Muscle layer of colon (tissue), 2 donors: ENCODE measurements around the gene ADK.

Experiments
- H3K27ac ChIP-seq: one replicate; pipeline ENCODE4 v1.7.0; 2013; ENCODE audit warnings: low read depth, mild to moderate bottlenecking, low read length, moderate library complexity
- H3K27me3 ChIP-seq, 2 donors: one replicate each; pipeline ENCODE4 v1.7.0; 2013; ENCODE audit warnings: low read length in 2 of 2, mild to moderate bottlenecking in 2 of 2; ENCODE audit not compliant: insufficient read depth in 2 of 2, control insufficient read depth in 1 of 2
- H3K36me3 ChIP-seq: one replicate; pipeline ENCODE4 v1.7.0; 2013; ENCODE audit warnings: mild to moderate bottlenecking, low read length; ENCODE audit not compliant: insufficient read depth
- H3K4me1 ChIP-seq: one replicate; pipeline ENCODE4 v1.7.0; 2013; ENCODE audit warnings: mild to moderate bottlenecking, low read length; ENCODE audit not compliant: insufficient read depth
- H3K4me3 ChIP-seq, 2 donors: one replicate each; pipeline ENCODE4 v1.7.0; 2013; ENCODE audit warnings: low read length in 2 of 2, low read depth in 1 of 2, mild to moderate bottlenecking in 1 of 2, moderate library complexity in 1 of 2
- H3K9ac ChIP-seq: one replicate; pipeline ENCODE4 v1.7.0; 2013; ENCODE audit warnings: low read length
- H3K9me3 ChIP-seq: one replicate; pipeline ENCODE4 v1.7.0; 2013; ENCODE audit warnings: mild to moderate bottlenecking, low read length
- donor health status: abdominal sarcoma.
- donor health status: Adenocarcinoma of cecum.

Gene ADK

DNA sequence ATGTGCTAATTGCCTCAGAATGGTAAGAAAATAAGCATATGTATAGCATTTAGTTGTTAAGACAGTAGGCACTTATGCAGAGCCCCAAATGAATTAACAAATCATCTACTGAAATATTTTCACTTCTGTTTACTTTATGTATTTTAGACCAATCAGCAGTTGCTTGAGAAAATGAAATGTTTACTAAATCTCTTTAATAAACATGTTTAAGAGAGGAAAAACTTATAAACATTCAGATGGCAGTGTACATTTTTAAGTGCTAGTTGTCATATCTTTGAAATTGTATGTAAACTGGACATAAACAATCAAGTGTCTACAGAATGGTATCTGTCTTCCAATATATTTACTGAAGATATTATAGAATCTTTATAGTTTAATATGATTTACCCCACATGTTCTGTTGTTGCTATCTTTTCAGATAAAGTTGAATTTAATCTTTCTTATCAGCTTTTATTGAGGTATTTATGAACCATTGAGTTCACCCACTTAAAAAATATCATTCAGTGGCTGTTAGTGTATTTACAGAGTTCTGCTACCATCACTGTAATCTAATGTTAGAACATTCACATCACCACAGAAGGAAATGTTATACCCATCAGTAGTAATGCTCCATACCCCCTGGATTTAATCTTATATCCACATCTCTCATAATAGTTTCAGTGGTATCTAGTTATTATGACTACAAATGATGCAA, 264.3 kb downstream of the ADK start:
- Histone ChIP-seq H3K9ac (no peak overlapping the region), H3K4me1 (no peaks in the 10 kb centered on the region), H3K36me3 (no peaks in the 10 kb centered on the region), H3K27me3 (no peaks in the 10 kb centered on the region), H3K4me3 (no peak overlapping the region), H3K9me3 (no peaks in the 10 kb centered on the region), H3K27ac (no peak overlapping the region)

DNA sequence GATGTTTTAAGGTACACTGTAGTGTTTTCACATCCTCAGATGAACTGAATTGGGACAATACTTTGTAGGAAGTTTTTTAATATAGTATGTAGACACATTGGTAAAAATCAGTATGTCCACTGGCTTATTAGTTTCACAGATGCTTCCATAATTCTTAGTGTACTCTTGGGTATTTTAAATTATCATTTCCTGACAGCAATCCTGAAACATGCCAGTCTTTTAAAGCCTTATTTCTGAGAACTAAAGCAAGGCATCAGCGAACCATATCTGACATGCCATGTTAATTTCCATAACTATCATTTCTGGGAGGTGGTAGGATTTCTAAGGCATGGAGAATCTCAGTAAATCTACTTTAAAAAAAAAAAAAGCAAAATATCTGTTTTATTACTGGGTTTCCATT, 266.4 kb downstream of the ADK start:
- H3K9me3 ChIP-seq, result no peaks in the 10 kb centered on the region
- H3K4me3 ChIP-seq, result no peak overlapping the region
- H3K9ac ChIP-seq, result no peak overlapping the region
- H3K36me3 ChIP-seq, result no peaks in the 10 kb centered on the region
- no peaks in the 10 kb centered on the region for H3K27me3 ChIP-seq
- no peaks in the 10 kb centered on the region for H3K4me1 ChIP-seq
- H3K27ac ChIP-seq, result no peak overlapping the region

DNA sequence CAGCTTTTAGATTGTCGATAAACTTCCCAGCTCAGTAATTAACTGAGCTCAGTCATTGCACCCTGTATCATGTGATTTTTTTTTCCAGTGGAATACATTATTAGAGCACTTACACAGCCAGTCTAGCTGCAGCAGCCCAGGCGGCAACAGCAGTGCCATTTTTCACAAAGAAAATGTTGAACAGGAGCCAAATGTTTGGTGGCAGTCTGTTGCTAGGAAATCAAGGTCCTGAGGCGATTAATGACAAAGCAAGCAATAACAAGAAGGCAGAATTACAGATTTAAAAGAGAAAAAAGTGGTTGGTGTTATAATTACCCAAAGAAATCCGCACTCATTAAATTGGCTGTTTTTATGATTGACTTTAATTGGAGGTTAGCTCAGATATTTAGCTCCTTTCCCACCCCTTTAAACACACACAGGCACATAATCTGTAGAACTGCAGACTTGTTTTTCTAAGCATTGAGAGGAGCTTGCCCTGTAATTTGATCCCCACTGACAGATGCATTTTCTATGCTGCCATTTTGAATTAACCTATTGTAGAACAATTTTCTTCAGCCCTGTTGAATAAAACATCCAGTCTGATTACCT, 267.4 kb downstream of the ADK start:
- H3K27ac ChIP-seq, result no peak overlapping the region
- no peaks in the 10 kb centered on the region for H3K36me3 ChIP-seq
- no peaks in the 10 kb centered on the region for H3K9me3 ChIP-seq
- no peak overlapping the region for H3K4me3 ChIP-seq
- no peaks in the 10 kb centered on the region for H3K4me1 ChIP-seq
- no peak overlapping the region for H3K9ac ChIP-seq
- H3K27me3 ChIP-seq, result no peaks in the 10 kb centered on the region

DNA sequence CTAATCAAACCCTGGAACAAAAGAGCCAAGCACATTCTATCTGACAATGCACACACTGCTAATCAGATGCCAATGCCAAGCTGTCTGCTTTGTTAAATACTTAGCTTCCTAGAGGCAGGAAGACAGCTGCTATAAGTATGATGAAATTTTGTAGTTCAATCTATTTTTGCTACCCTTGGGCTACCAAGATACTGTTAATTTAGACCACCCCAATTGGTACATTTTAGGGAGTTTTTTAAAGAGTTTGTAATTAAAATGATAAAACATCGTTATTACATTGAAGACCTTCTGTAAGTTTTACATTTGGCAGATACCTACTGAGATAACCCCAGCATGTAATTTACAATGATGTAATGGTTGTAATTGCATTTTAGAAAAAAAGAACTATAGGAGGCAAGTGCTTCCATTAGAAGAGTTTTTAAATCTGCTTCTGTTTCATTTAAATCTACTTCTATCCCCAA, 268.5 kb downstream of the ADK start:
- Histone ChIP-seq H3K27me3 (no peaks in the 10 kb centered on the region), H3K4me1 (no peaks in the 10 kb centered on the region), H3K9ac (no peak overlapping the region), H3K4me3 (no peak overlapping the region), H3K27ac (no peak overlapping the region), H3K9me3 (no peaks in the 10 kb centered on the region), H3K36me3 (no peaks in the 10 kb centered on the region)

DNA sequence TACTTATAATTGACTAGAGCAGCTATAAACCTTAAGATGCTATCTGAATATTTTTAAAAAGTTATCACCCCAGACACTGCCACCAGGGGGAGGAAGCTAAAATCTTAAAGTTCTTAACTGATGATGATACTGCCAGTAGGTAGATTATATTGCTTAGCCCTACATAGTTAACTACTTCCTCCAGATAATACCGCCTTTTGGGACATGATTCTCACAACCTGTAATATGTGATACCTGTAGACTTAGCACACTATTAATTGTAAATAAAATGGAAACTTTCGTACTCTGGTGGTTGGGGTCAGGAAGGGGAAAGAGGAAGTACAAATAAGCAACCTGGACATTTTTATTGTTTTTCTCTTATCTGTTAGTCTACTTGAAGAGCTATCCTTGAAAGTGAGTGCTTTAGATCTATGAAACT, 268.9 kb downstream of the ADK start:
- no peak overlapping the region for H3K9ac ChIP-seq
- H3K4me1 ChIP-seq, result no peaks in the 10 kb centered on the region
- H3K27ac ChIP-seq, result no peak overlapping the region
- H3K36me3 ChIP-seq, result no peaks in the 10 kb centered on the region
- H3K4me3 ChIP-seq, result no peak overlapping the region
- no peaks in the 10 kb centered on the region for H3K9me3 ChIP-seq
- H3K27me3 ChIP-seq, result no peaks in the 10 kb centered on the region

DNA sequence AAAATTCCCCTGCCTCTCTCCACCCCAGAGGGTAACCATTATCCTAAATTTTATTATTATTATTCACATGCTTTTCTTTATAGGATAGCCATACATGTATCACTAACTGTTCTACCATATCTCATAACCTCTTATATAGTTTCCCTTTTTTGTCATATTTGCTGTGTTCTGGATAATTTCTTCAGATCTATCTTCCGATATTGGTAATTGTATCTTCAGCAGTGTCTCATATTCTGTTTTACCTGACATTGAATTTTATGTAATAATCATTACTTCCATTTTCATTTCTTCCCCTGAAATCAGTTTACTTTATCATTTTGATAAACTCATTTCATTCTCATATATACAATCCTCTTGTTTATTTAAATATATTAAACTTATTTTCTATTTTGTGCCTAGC, 273.5 kb downstream of the ADK start:
- Histone ChIP-seq H3K9me3 (no peaks in the 10 kb centered on the region), H3K9ac (no peak overlapping the region), H3K36me3 (no peaks in the 10 kb centered on the region), H3K27me3 (no peaks in the 10 kb centered on the region), H3K4me1 (no peaks in the 10 kb centered on the region), H3K4me3 (no peak overlapping the region), H3K27ac (no peak overlapping the region)

DNA sequence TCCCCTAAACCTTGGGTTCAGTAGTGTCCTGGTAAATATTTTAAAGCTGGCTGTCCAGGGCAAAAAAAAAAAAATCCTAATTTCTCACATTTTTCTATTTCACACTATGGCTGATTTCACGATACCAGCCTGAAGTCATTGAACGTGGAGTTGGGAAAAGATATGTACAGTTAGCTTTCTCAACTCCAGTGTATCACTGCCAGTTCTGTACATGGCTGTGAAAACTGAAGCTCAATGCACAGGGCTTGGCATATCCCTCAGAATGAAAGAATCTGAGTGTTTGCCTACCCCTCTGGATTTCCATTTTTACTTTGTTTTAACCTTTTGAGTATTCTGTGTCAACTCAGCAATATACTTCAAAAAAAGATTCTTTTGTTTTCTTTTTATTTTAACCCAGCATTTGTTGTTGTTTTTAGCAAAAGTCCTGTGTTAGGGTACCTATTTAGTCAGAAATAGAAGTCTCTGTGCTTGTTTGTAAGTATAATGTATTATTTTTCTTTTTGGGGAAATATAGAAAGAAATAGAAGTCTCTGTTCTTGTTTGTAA, 274.5 kb downstream of the ADK start:
- Histone ChIP-seq H3K9ac (no peak overlapping the region), H3K27me3 (no peaks in the 10 kb centered on the region), H3K27ac (no peak overlapping the region), H3K4me1 (no peaks in the 10 kb centered on the region), H3K9me3 (no peaks in the 10 kb centered on the region), H3K36me3 (no peaks in the 10 kb centered on the region), H3K4me3 (no peak overlapping the region)

DNA sequence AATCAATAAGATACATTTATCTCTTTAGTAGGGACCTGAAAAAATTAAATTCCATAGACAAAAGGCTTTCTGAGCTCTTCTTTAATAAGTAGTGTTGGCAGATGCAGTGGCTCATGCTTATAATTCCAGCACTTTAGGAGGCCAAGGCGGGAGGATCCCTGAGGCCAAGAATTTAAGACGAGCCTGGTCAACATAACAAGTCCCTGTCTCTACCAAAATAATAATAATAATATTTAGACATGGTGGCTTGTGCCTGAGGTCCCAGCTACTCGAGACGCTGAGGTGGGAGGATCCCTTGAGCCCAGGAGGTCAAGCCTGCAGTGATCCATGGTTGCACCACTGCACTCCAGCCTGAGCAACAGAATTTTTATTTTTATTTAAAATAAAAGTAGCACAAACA, 280.8 kb downstream of the ADK start:
- Histone ChIP-seq H3K27ac (no peak overlapping the region), H3K9me3 (no peaks in the 10 kb centered on the region), H3K27me3 (no peaks in the 10 kb centered on the region)

DNA sequence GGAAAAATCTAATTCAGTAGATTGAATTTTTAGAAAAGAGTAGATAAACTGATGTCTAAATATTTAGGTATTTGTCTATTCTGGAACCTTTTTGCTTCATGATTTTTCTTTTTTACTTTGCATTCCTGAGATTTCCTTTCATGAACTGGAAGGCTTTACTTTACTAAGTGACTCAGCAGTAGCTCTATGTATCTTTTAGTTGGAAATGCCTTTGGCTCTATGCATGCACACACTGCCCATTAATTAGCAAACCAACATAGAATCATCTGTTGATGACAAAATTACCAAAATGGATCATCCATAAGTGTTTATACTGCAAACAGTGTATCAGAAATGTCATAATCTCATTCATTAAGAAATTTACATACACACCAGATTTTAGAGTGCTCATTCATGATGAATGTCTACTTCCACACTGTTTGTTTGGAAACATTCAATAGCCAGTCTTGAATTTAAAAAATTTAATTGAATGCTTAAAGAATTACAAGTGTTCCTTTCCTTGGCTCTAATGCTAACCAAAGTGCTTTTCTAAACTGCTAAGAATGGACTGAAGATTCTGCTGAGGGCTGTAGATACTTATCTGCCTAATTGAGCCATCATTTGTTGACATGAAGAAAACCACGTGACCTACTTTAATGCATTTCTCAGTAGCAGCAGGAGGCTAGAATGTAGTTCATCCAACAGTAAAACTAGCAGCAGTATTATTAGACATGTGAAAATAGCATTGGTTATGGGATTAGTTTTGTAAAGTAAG, 282.0 kb downstream of the ADK start:
- Histone ChIP-seq H3K9me3 (no peaks in the 10 kb centered on the region), H3K27me3 (no peaks in the 10 kb centered on the region), H3K4me3 (no peak overlapping the region), H3K27ac (no peak overlapping the region), H3K36me3 (no peaks in the 10 kb centered on the region), H3K9ac (no peak overlapping the region), H3K4me1 (no peaks in the 10 kb centered on the region)

More for the DNA sequence above, 280.8 kb downstream of the ADK start:
- no peaks in the 10 kb centered on the region for H3K36me3 ChIP-seq
- H3K9ac ChIP-seq, result no peak overlapping the region
- no peak overlapping the region for H3K4me3 ChIP-seq
- no peaks in the 10 kb centered on the region for H3K4me1 ChIP-seq

DNA sequence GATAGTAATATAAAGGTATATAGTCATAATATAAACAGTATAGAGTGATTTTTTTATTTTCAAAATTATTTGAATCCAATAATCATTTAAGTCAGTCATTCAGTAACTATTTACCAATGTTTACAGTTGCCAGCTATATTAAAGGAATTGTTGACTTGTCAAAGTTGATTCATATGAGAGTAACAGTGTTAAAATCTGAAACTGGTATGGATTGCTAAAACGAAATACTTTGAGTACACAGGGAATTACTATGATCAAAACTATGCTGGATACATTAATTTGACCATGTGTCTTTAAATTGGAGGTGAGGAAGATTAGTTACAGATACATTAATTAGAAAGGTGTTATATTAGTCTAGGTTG, 282.6 kb downstream of the ADK start:
- no peak overlapping the region for H3K27ac ChIP-seq
- H3K27me3 ChIP-seq, result no peaks in the 10 kb centered on the region
- H3K9me3 ChIP-seq, result no peaks in the 10 kb centered on the region
- H3K4me1 ChIP-seq, result no peaks in the 10 kb centered on the region
- no peaks in the 10 kb centered on the region for H3K36me3 ChIP-seq
- no peak overlapping the region for H3K9ac ChIP-seq
- H3K4me3 ChIP-seq, result no peak overlapping the region

DNA sequence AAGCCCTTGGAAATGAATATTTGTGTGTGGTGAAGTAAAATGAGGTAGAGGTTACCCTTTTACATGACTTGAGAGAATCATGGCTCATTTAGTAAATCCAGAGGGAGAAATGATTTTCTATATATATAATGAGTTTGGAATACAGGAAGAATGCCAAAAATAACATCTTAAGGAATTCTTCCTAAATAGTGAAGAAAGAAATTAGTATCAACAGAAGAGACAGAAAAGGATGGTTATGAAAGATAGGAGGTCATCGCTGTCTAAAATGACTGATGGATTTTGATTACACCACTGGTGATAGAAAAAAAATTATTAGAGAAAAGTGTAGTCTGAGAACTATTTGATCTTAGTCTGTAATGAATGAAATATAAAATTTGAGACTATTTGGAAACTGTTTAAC, 283.0 kb downstream of the ADK start:
- Histone ChIP-seq H3K27ac (no peak overlapping the region), H3K9me3 (no peaks in the 10 kb centered on the region), H3K4me3 (no peak overlapping the region), H3K4me1 (no peaks in the 10 kb centered on the region), H3K27me3 (no peaks in the 10 kb centered on the region), H3K36me3 (no peaks in the 10 kb centered on the region), H3K9ac (no peak overlapping the region)
